WTC11 (cell line): ENCODE measurements around the gene LAMTOR2. TPM values are rescaled to one million over a fixed set of nuclear protein-coding genes. Genes with fewer than 3 reads are reported as not detected.

Experiments used
- ATAC-seq: fragments of 200-7000 bp; cut with Tn5 transposase; 2 replicates; pipeline ENCODE4 v1.10.0; 2021; ENCODE audit warnings: mild to moderate bottlenecking, moderate library complexity
- CTCF ChIA-PET: fragments of 300-600 bp; sonication (Branson Sonifier 250); formaldehyde crosslinking; loops from one replicate; lab custom pipeline; 2021; ENCODE audit warnings: antibody characterized with exemption; lab: Charles Lee
- POLR2A ChIA-PET: fragments of 350-600 bp; sonication (Branson Sonifier 250); formaldehyde crosslinking; loops from one replicate; lab custom pipeline; 2021; ENCODE audit warnings: antibody characterized with exemption; lab: Charles Lee
- DNase-seq: peaks from one replicate; pipeline ENCODE4 v3.0.0; 2021; ENCODE audit warnings: low spot score
- H3K27ac Mint-ChIP-seq: 2 replicates; pipeline ENCODE4 v1.8.0; 2021; ENCODE audit warnings: mixed read lengths
- H3K27me3 Mint-ChIP-seq: 2 replicates; pipeline ENCODE4 v1.8.0; 2021; ENCODE audit warnings: low read depth, mild to moderate bottlenecking, moderate library complexity, mixed read lengths
- H3K36me3 Mint-ChIP-seq: 2 replicates; pipeline ENCODE4 v1.8.0; 2021; ENCODE audit warnings: mixed read lengths
- H3K4me1 Mint-ChIP-seq: 2 replicates; pipeline ENCODE4 v1.8.0; 2022; ENCODE audit warnings: mixed read lengths
- H3K4me3 Mint-ChIP-seq: 2 replicates; pipeline ENCODE4 v1.8.0; 2021; ENCODE audit warnings: mild to moderate bottlenecking, moderate library complexity, mixed read lengths
- H3K9me3 Mint-ChIP-seq: 2 replicates; pipeline ENCODE4 v1.8.0; 2021; ENCODE audit warnings: mixed read lengths
- CREM ChIP-seq: sonication (generic); formaldehyde crosslinking; IDR thresholded peaks from 2 replicates; pipeline ENCODE4 v1.8.1; 2022; ENCODE audit warnings: mild to moderate bottlenecking, missing genetic modification reagents, moderate library complexity
- ELF4 ChIP-seq: sonication (generic); formaldehyde crosslinking; IDR thresholded peaks from 2 replicates; pipeline ENCODE4 v1.8.1; 2022; ENCODE audit warnings: low read depth, mild to moderate bottlenecking, moderate library complexity, missing genetic modification reagents
- ETV6 ChIP-seq: sonication (generic); formaldehyde crosslinking; IDR thresholded peaks from 2 replicates; pipeline ENCODE4 v1.8.1; 2022; ENCODE audit warnings: mild to moderate bottlenecking, missing genetic modification reagents
- FOXK1 ChIP-seq: sonication (generic); formaldehyde crosslinking; IDR thresholded peaks from 2 replicates; pipeline ENCODE4 v1.8.0; 2022; ENCODE audit warnings: mild to moderate bottlenecking, moderate library complexity, missing genetic modification reagents
- GABPB1 ChIP-seq: sonication (generic); formaldehyde crosslinking; IDR thresholded peaks from 2 replicates; pipeline ENCODE4 v1.8.1; 2023; ENCODE audit warnings: mild to moderate bottlenecking, missing genetic modification reagents
- GTF2I ChIP-seq: fragments of 250-450 bp; sonication (Bioruptor Pico); conservative IDR thresholded peaks from 2 replicates; pipeline ENCODE4 v1.4.0; 2021; ENCODE audit warnings: mild to moderate bottlenecking
- HMGXB4 ChIP-seq: sonication (generic); formaldehyde crosslinking; IDR thresholded peaks from 2 replicates; pipeline ENCODE4 v1.8.1; 2023; ENCODE audit warnings: mild to moderate bottlenecking, moderate library complexity, missing genetic modification reagents
- JAZF1 ChIP-seq: fragments of 250-450 bp; sonication (Bioruptor Pico); IDR thresholded peaks from 2 replicates; pipeline ENCODE4 v1.9.0; 2021; ENCODE audit warnings: moderate library complexity, mild to moderate bottlenecking, inconsistent platforms
- NR2C2 ChIP-seq: sonication (generic); formaldehyde crosslinking; IDR thresholded peaks from 2 replicates; pipeline ENCODE4 v1.8.0; 2022; ENCODE audit warnings: mild to moderate bottlenecking, missing genetic modification reagents
- STAT6 ChIP-seq: sonication (generic); formaldehyde crosslinking; conservative IDR thresholded peaks from 2 replicates; pipeline ENCODE4 v1.8.1; 2023; ENCODE audit warnings: mild to moderate bottlenecking, low read depth, missing genetic modification reagents, moderate library complexity
- TEAD4 ChIP-seq: sonication (generic); formaldehyde crosslinking; IDR thresholded peaks from 2 replicates; pipeline ENCODE4 v1.8.0; 2022; ENCODE audit warnings: mild to moderate bottlenecking, missing genetic modification reagents
- ZNF263 ChIP-seq: sonication (generic); formaldehyde crosslinking; IDR thresholded peaks from 2 replicates; pipeline ENCODE4 v1.8.1; 2022; ENCODE audit warnings: low read depth, mild to moderate bottlenecking, moderate library complexity, missing genetic modification reagents
- ZNF512 ChIP-seq: sonication (generic); formaldehyde crosslinking; IDR thresholded peaks from 2 replicates; pipeline ENCODE4 v1.8.1; 2022; ENCODE audit warnings: missing genetic modification reagents, borderline replicate concordance
- total RNA-seq: library from RNA; stranded (reverse); gene quantifications from 3 replicates; pipeline ENCODE4 v1.2.3, GENCODE V29; 2021
- TF ChIP-seq, protein P1 (sequence below): fragments of 200-600 bp; IDR thresholded peaks from 2 replicates; pipeline ENCODE4 v1.8.0; 2022; ENCODE audit warnings: antibody characterized with exemption

The LAMTOR2 gene
- total RNA-seq, 1 experiment from 2014 or later, result 62.4 TPM

GRCh38 chr1:156089704-156090103 is 35.1 kb downstream of the LAMTOR2 start:
- no peak overlapping the region for H3K4me3 Mint-ChIP-seq
- H3K27me3 Mint-ChIP-seq, result no peaks in the 10 kb centered on the region
- no peak for DNase-seq
- H3K9me3 Mint-ChIP-seq, result no peaks in the 10 kb centered on the region
- no peak overlapping the region for H3K27ac Mint-ChIP-seq
- ChIA-PET POLR2A (no interaction called here), CTCF (interaction anchor here (0.6 to 29.6 kb wide), 10 partner anchors 9 to 296 kb away, joined by 3 to 1176 read pairs (median 4); partner anchors contain the start of genes ARHGEF2 and LMNA)
- H3K4me1 Mint-ChIP-seq, result peaks cover 34% of the 10 kb centered on the region
- no peak for ATAC-seq
- no peak for TF ChIP-seq FOXK1
- TF ChIP-seq ZNF512 (CRISPR knock-in tag), result no peak
- no peak for TF ChIP-seq ZNF263 (CRISPR knock-in tag)
- no peak for TF ChIP-seq TEAD4
- TF ChIP-seq CREM, result no peak
- TF ChIP-seq JAZF1 (CRISPR knock-in tag), result no peak
- no peak for TF ChIP-seq GTF2I
- TF ChIP-seq GABPB1, result no peak
- TF ChIP-seq NR2C2 (CRISPR knock-in tag), result no peak
- TF ChIP-seq ELF4 (CRISPR knock-in tag), result no peak
- TF ChIP-seq, all 79 proteins: peak for 0
- peaks cover 8% of the 10 kb centered on the region for H3K36me3 Mint-ChIP-seq

- no peaks in the 10 kb centered on the region for H3K9me3 Mint-ChIP-seq
- ATAC-seq (peak; percentile 13), DNase-seq (no peak)
- ChIA-PET POLR2A (interaction anchor here (0.6 kb wide), 1 partner anchor 23 kb away, joined by 3 read pairs; no protein-coding TSS in a partner anchor), CTCF (interaction anchor here (0.6 to 29.6 kb wide), 17 partner anchors 8 to 295 kb away, joined by 3 to 1176 read pairs (median 5); partner anchors contain the start of genes ARHGEF2, LMNA, MEX3A and PMF1)
- no peak for TF ChIP-seq STAT6 (CRISPR knock-in tag)
- H3K27ac Mint-ChIP-seq, result no peak overlapping the region
- H3K4me3 Mint-ChIP-seq, result no peak overlapping the region
- H3K27me3 Mint-ChIP-seq, result no peaks in the 10 kb centered on the region
- H3K36me3 Mint-ChIP-seq, result peaks cover 8% of the 10 kb centered on the region
- H3K4me1 Mint-ChIP-seq, result peaks cover 29% of the 10 kb centered on the region
Observed at GRCh38 chr1:156090138-156090839, 35.7 kb downstream of the LAMTOR2 start.

DNA sequence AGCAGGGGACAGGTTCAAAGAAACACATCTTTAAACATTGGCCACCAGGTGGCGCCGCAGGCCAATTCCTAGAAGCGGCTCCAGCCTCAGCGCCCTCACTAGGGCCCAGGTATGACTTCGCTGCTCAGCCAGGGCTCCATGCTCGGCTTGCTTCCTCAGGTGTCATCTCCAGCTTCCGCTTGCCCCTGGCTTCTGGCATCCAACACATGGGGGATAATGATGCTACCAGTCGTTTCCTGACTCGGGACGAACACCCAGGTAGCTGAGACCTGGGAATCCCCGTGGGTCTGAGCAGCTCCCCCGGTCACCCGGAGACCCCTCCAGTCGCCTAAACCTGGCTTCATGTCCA is 36.2 kb downstream of the LAMTOR2 start:
- TF ChIP-seq ETV6, result no peak
- TF ChIP-seq HMGXB4 (CRISPR knock-in tag), result peak; percentile 27; the same call in 1 of the 2 replicates
- TF ChIP-seq, protein P1, sequence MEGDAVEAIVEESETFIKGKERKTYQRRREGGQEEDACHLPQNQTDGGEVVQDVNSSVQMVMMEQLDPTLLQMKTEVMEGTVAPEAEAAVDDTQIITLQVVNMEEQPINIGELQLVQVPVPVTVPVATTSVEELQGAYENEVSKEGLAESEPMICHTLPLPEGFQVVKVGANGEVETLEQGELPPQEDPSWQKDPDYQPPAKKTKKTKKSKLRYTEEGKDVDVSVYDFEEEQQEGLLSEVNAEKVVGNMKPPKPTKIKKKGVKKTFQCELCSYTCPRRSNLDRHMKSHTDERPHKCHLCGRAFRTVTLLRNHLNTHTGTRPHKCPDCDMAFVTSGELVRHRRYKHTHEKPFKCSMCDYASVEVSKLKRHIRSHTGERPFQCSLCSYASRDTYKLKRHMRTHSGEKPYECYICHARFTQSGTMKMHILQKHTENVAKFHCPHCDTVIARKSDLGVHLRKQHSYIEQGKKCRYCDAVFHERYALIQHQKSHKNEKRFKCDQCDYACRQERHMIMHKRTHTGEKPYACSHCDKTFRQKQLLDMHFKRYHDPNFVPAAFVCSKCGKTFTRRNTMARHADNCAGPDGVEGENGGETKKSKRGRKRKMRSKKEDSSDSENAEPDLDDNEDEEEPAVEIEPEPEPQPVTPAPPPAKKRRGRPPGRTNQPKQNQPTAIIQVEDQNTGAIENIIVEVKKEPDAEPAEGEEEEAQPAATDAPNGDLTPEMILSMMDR, result peak; percentile 87
- TF ChIP-seq, all 79 proteins: peak for 2
- Mint-ChIP-seq H3K4me1 (peaks cover 27% of the 10 kb centered on the region), H3K36me3 (peaks cover 8% of the 10 kb centered on the region), H3K27me3 (no peaks in the 10 kb centered on the region), H3K27ac (no peak overlapping the region), H3K4me3 (no peak overlapping the region), H3K9me3 (no peaks in the 10 kb centered on the region)
- DNase-seq (peak; percentile 96), ATAC-seq (peak; percentile 92)
- POLR2A ChIA-PET, result interaction anchor here (0.6 kb wide), 1 partner anchor 22 kb away, joined by 3 read pairs; no protein-coding TSS in a partner anchor
- CTCF ChIA-PET, result interaction anchor here (1.0 to 29.6 kb wide), 14 partner anchors 8 to 192 kb away, joined by 3 to 1176 read pairs (median 6); partner anchors contain the start of genes LMNA, MEX3A, PMF1 and RAB25
